NOMO-1 treated with dmso at 0.1 percent for 144 hours (cell line): Measurements from ENCODE around the gene ST8SIA6.
"Not testable (repeated sequence)": the region's sequence is repeated elsewhere in the genome, so short reads cannot be mapped to it uniquely, and the experiment has no call there.

Experiments used
- DNase-seq: peaks from one replicate; lab custom pipeline; 2025; ENCODE audit not compliant: unreplicated experiment; lab: John Stamatoyannopoulos, UW

Gene ST8SIA6

DNA sequence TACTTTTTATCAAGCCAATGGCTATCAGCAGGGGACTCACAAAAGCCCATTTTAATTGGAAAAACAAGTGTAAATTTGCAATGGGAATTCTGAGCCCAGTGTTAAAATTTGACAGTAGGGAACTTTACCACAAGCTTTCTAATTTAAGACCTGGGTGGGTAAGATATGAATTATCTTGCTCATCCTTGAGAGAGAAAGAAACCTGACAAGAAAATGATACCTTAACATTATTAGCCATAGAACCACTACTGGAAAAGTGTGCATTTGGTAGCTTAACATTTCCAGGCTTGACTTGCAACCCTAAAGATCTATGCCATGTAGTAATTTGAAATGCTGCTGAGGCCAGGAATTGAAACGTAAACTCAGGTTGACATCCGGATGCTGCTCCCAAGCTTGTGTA, 2.7 kb upstream of the ST8SIA6 start:
- no peak for DNase-seq

DNA sequence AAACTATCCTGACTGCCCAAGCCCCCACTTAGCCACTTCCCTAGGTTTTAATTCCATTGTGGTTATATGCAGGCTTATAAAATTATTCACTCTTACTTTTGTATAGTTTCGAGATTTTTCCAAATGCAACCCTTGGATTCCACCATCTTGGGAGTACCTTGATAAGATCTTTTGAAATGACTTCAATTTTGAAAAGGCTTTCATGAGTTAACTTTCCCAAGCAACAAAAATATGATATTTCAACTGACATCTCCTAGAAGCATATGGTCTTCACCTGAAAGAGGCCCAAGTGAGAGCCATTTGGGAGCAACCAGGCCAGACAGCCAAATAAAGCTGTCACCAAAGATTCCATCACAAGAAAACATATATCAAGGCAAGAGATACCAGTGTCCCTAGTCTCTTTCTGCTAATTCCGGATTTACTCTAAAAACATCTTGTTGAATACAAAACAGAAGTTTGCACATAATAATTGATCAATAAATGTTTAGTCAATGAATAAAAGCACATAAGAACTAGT, 1.7 kb upstream of the ST8SIA6 start:
- DNase-seq, result no peak

DNA sequence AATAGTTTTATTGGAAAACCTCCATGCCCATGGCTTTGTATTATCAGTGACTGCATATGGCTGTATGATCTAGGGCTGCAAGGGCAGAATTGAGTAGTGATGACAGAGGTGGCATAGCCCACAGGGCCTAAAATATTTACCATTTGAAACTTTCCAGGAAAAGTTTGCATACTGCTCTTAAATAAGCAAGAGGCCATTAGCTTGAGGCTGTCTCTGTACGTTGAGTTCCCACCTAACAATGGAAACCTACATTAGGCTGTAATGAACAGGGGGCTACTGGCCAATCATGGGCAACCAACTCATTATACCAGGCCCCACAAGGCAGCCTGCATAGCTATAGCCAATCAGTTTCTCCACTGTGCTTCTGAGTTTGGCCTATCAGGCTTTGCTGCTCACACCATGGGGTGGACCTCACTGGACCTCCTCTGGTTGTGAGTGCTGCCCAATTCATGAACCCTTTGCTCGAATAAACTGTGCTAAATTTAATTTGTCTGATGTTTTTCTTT, 673 bp upstream of the ST8SIA6 start:
- DNase-seq, result no peak

GRCh38 chr10:17453373-17454091, 863 bp downstream of the ST8SIA6 start:
- DNase-seq, result no peak

GRCh38 chr10:17453035-17453372, 1.4 kb downstream of the ST8SIA6 start:
- no peak for DNase-seq

DNA sequence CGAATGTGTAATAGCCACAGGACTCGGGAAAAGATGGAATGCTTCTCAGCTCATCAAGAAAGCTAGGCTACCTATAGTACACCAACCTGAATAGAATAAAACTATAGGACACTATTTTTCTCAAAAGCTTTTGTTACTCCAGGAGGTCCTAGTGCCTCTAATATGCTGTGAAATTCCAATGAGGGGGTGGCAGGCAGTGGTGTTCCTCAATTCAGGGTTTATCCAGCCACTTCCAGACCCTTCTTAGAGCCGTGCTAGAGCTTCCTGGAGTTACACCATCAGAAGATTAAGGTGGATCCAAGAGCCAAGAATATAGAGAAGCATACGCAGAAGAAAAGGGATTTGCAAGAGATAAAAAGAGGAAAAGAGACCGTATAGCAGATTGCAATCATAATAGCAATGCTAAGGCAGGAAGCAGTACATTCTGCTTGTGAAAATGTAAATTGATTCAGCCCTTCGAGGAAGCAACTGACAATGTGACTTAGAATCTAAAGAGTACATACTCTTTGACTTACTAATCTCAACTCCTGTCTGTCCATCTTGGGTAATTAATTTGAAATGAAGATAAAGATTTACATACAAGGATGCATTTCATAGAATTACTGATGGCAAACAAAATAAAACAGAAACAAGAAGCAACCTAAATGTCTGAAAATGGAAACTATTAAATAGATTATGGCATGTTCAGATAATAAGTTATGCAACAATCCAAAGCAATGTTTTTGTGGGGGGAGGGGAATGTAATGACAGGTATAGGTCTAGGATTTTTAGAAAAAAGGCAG, 2.1 kb downstream of the ST8SIA6 start:
- DNase-seq, result peak; percentile 28

DNA sequence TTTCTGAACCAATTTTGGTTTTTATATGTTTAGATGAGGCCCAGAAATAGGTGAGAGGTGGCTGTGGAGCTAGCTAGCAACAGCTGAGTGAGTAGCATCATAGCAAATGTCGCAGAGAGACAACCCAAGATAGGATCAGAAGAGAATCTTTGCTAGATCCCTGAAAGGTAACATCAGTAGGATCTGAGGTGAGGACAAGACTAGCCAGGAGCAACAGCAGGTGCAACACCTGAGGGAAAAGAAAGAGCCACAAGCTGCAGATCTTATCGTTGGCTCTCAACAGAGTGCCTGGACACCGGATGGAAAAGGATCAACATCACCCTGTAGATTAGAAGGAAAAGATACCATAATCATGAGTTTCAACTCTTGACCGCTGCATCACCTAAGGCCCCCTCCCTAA, 4.4 kb downstream of the ST8SIA6 start:
- DNase-seq, result no peak

DNA sequence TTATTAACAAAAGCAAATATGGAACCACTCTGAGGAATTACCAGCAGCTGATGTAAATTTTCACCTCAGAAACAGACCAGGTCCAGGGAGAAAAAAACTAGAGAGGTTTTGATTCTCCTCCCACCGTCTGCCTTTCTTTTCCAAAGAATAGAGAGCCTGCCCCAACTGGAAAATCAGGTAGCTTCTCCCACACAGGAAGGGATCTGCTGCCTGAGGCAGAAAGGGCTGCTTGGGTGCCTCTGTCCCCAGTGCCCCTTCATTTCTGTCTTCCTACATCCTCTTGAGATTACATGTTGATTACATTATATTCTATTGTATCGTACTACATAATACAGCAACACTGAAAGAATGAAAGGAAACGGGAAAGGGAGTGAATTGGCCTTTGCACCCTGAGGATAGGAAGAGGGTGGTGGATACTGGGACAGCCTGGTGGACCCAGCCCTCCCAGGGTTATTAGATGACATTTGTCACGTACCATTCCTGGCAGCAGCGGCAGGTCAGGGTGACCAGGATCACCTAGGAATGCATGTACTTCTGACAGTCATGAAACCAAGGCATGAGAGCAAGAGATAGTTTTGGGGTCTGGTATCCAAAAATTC, 8.9 kb downstream of the ST8SIA6 start:
- no peak for DNase-seq

- no peak for DNase-seq
Observed at GRCh38 chr10:17444388-17444714, 10.0 kb downstream of the ST8SIA6 start.

GRCh38 chr10:17443707-17444387, 10.5 kb downstream of the ST8SIA6 start:
- DNase-seq, result no peak

GRCh38 chr10:17438583-17438982, 15.8 kb downstream of the ST8SIA6 start:
- DNase-seq, result no peak

- not testable (repeated sequence) for DNase-seq
Observed at GRCh38 chr10:17436578-17436977, 17.8 kb downstream of the ST8SIA6 start.

- no peak for DNase-seq
Observed at GRCh38 chr10:17435953-17436352, 18.4 kb downstream of the ST8SIA6 start.

- no peak for DNase-seq
Observed at GRCh38 chr10:17435187-17435586, 19.2 kb downstream of the ST8SIA6 start.

GRCh38 chr10:17432723-17433122, 21.7 kb downstream of the ST8SIA6 start:
- DNase-seq, result no peak

GRCh38 chr10:17431871-17432311, 22.5 kb downstream of the ST8SIA6 start:
- DNase-seq, result no peak

- DNase-seq, result no peak
Observed at GRCh38 chr10:17430647-17431355, 23.6 kb downstream of the ST8SIA6 start.

DNA sequence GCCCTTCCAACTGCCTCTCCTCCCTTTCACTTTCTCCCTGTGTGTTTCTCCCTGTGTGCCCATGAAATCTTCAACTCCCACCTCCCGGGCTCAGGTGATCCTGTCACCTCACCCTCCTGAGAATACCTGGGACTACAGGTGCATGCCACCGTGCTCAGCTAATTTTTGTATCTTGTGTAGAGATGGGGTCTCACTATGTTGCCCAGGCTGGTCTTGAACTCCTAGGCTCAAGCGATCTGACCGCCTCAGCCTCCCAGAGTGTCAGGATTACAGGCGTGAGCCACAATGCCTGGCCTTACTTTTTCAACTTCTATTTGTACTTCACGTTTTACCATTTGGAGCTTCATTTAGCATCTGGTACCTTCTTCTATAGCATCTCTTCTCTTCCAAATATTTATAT, 24.9 kb downstream of the ST8SIA6 start:
- no peak for DNase-seq

GRCh38 chr10:17428351-17429097, 25.9 kb downstream of the ST8SIA6 start:
- DNase-seq, result no peak
